H1 (cell line): ENCODE data around the gene CUX1. TPM values are rescaled to one million over a fixed set of nuclear protein-coding genes. Genes with fewer than 3 reads are reported as not detected.

Source experiments
- CTCF ChIA-PET: fragments of 300-600 bp; sonication (Branson Sonifier 250); formaldehyde crosslinking; loops from one replicate; lab custom pipeline; 2021; ENCODE audit not compliant: partially characterized antibody; lab: Charles Lee
- POLR2A ChIA-PET: fragments of 300-600 bp; sonication (Branson Sonifier 250); formaldehyde crosslinking; loops from one replicate; lab custom pipeline; 2021; ENCODE audit warnings: inconsistent platforms; ENCODE audit not compliant: partially characterized antibody; lab: Charles Lee
- DNase-seq, 2 experiments: peaks; one replicate each; pipeline versions ENCODE4 v3.0.0 to v3.0.0-alpha.2; 2010 to 2022; ENCODE audit warnings: low spot score in 2 of 2, low read depth in 1 of 2, mixed read lengths in 1 of 2
- FAIRE-seq: peaks from 2 replicates; lab custom pipeline; 2011; peaks lifted over from hg19 to GRCh38; lab: Jason Lieb, UNC
- H2AFZ ChIP-seq: 2 replicates; pipeline ENCODE4 v1.8.1; 2012; ENCODE audit warnings: low read length, inconsistent platforms
- H2AK5ac ChIP-seq: 2 replicates; pipeline ENCODE4 v1.6.1; 2013; ENCODE audit warnings: low read depth, low read length
- H2BK120ac ChIP-seq: replicated peaks from 2 replicates; pipeline ENCODE3; 2013; ENCODE audit warnings: low read depth, low read length, inconsistent platforms
- H2BK12ac ChIP-seq: 2 replicates; pipeline ENCODE4 v1.6.1; 2013; ENCODE audit warnings: low read depth, low read length
- H2BK15ac ChIP-seq: 2 replicates; pipeline ENCODE4 v1.6.1; 2013; ENCODE audit warnings: low read length
- H2BK20ac ChIP-seq: 2 replicates; pipeline ENCODE4 v1.6.1; 2013; ENCODE audit warnings: low read length
- H2BK5ac ChIP-seq: 2 replicates; pipeline ENCODE4 v1.6.1; 2013; ENCODE audit warnings: low read depth, low read length
- H3K14ac ChIP-seq: 2 replicates; pipeline ENCODE4 v1.6.1; 2013; ENCODE audit warnings: inconsistent platforms; ENCODE audit not compliant: insufficient read length
- H3K18ac ChIP-seq: 2 replicates; pipeline ENCODE4 v1.6.1; 2013; ENCODE audit warnings: low read length; ENCODE audit errors: extremely low read depth
- H3K23ac ChIP-seq: 2 replicates; pipeline ENCODE4 v1.6.1; 2013; ENCODE audit warnings: inconsistent platforms; ENCODE audit not compliant: insufficient read length
- H3K23me2 ChIP-seq: 2 replicates; pipeline ENCODE4 v1.6.1; 2013; ENCODE audit warnings: low read depth, low read length
- H3K27ac ChIP-seq: 2 replicates; pipeline ENCODE4 v1.6.1; 2011; ENCODE audit warnings: low read depth, low read length, inconsistent platforms
- H3K27me3 ChIP-seq, 4 experiments: replicated peaks in 1 of 4; 1 replicate in 1 of 4; 2 replicates in 3 of 4; pipeline versions ENCODE4 v1.6.1 to v1.8.1; 2011 to 2013; ENCODE audit warnings: low read length in 3 of 4, mild to moderate bottlenecking in 3 of 4, inconsistent platforms in 2 of 4, mixed read lengths in 2 of 4, moderate library complexity in 1 of 4; ENCODE audit not compliant: control insufficient read depth in 3 of 4, insufficient read depth in 3 of 4; ENCODE audit errors: extremely low read depth in 1 of 4
- H3K36me3 ChIP-seq, 4 experiments: 2 replicates each; pipeline versions ENCODE4 v1.6.1 to v1.8.1; 2011 to 2013; ENCODE audit warnings: mild to moderate bottlenecking in 4 of 4, low read length in 3 of 4, moderate library complexity in 2 of 4, control low read depth in 1 of 4, inconsistent platforms in 1 of 4; ENCODE audit not compliant: insufficient read depth in 4 of 4, control insufficient read depth in 2 of 4
- H3K4ac ChIP-seq: replicated peaks from 2 replicates; pipeline ENCODE3; 2013; ENCODE audit warnings: low read length, low read depth, mixed read lengths, inconsistent platforms; ENCODE audit not compliant: insufficient read length
- H3K4me1 ChIP-seq, 4 experiments: replicated peaks in 1 of 4; 1 replicate in 1 of 4; 2 replicates in 3 of 4; pipeline versions ENCODE4 v1.6.1 to v1.8.1; 2011 to 2013; ENCODE audit warnings: low read length in 3 of 4, inconsistent platforms in 2 of 4, mixed read lengths in 1 of 4; ENCODE audit not compliant: insufficient read depth in 4 of 4, control insufficient read depth in 3 of 4
- H3K4me2 ChIP-seq, 2 experiments: 2 replicates each; pipeline versions ENCODE4 v1.6.1 to v1.8.1; 2011 to 2013; ENCODE audit warnings: low read depth in 2 of 2, low read length in 2 of 2, control low read depth in 1 of 2, inconsistent platforms in 1 of 2, mild to moderate bottlenecking in 1 of 2; ENCODE audit not compliant: insufficient read depth in 1 of 2
- H3K4me3 ChIP-seq, 4 experiments: fragments of 200-600, 300-600 bp in 1 of 4; sonication (generic), shearing (Covaris generic), sonication (Bioruptor Twin) in 1 of 4; 2 replicates each; pipeline versions ENCODE4 v1.5.1 to v1.8.1; 2011 to 2016; ENCODE audit warnings: low read length in 4 of 4, low read depth in 3 of 4, control low read depth in 2 of 4, inconsistent platforms in 2 of 4, mild to moderate bottlenecking in 2 of 4, mixed read lengths in 1 of 4, moderate library complexity in 1 of 4; ENCODE audit not compliant: insufficient read depth in 2 of 4; ENCODE audit errors: extremely low read depth in 1 of 4
- H3K56ac ChIP-seq: replicated peaks from 2 replicates; pipeline ENCODE3; 2013; ENCODE audit warnings: low read depth, mild to moderate bottlenecking, mixed read lengths, low read length, inconsistent platforms; ENCODE audit not compliant: insufficient read length
- H3K79me1 ChIP-seq: 2 replicates; pipeline ENCODE4 v1.6.1; 2013; ENCODE audit warnings: low read depth, low read length, control low read depth
- H3K79me2 ChIP-seq, 2 experiments: 2 replicates each; pipeline versions ENCODE4 v1.6.1 to v1.8.1; 2012 to 2013; ENCODE audit warnings: low read length in 2 of 2, mild to moderate bottlenecking in 2 of 2, inconsistent platforms in 1 of 2; ENCODE audit not compliant: insufficient read depth in 2 of 2, control insufficient read depth in 1 of 2
- H3K9ac ChIP-seq, 4 experiments: replicated peaks in 1 of 4; 1 replicate in 1 of 4; 2 replicates in 3 of 4; pipeline versions ENCODE4 v1.6.1 to v1.8.1; 2011 to 2013; ENCODE audit warnings: low read depth in 3 of 4, low read length in 3 of 4, control low read depth in 2 of 4, mild to moderate bottlenecking in 2 of 4, moderate library complexity in 2 of 4, inconsistent platforms in 1 of 4; ENCODE audit errors: extremely low read depth in 1 of 4
- H3K9me3 ChIP-seq, 2 experiments: 2 replicates each; pipeline versions ENCODE4 v1.6.1 to v1.8.1; 2012 to 2013; ENCODE audit warnings: mild to moderate bottlenecking in 2 of 2, moderate library complexity in 2 of 2, control low read depth in 1 of 2, inconsistent platforms in 1 of 2, low read depth in 1 of 2, low read length in 1 of 2, mixed read lengths in 1 of 2; ENCODE audit not compliant: insufficient read depth in 2 of 2
- H4K20me1 ChIP-seq, 2 experiments: replicated peaks in 1 of 2; 2 replicates each; pipeline versions ENCODE3 to v1.8.1; 2011 to 2013; ENCODE audit warnings: inconsistent platforms in 2 of 2, low read length in 2 of 2, mild to moderate bottlenecking in 1 of 2; ENCODE audit not compliant: insufficient read depth in 2 of 2, control insufficient read depth in 1 of 2
- H4K5ac ChIP-seq: 2 replicates; pipeline ENCODE4 v1.6.1; 2013; ENCODE audit warnings: low read length, low read depth, mixed read lengths, inconsistent platforms; ENCODE audit not compliant: insufficient read length
- H4K8ac ChIP-seq: 2 replicates; pipeline ENCODE4 v1.8.0; 2013; ENCODE audit warnings: mild to moderate bottlenecking, moderate library complexity, low read length, inconsistent platforms; ENCODE audit not compliant: insufficient read depth; ENCODE audit errors: extremely low read depth
- H4K91ac ChIP-seq: replicated peaks from 2 replicates; pipeline ENCODE3; 2013; ENCODE audit warnings: low read length, mixed read lengths, inconsistent platforms; ENCODE audit not compliant: insufficient read length
- CEBPB ChIP-seq: IDR thresholded peaks from 2 replicates; pipeline ENCODE4 v1.6.1; 2012; ENCODE audit warnings: low read depth, low read length
- CREB1 ChIP-seq: IDR thresholded peaks from 2 replicates; pipeline ENCODE4 v1.6.1; 2012; ENCODE audit warnings: inconsistent platforms
- GTF2F1 ChIP-seq: IDR thresholded peaks from 2 replicates; pipeline ENCODE4 v1.6.1; 2012; ENCODE audit warnings: low read depth, low read length, improper control_type of control experiment, borderline replicate concordance
- HDAC2 ChIP-seq, 2 experiments: fragments of 300-600 bp in 1 of 2; sonication (generic) in 1 of 2; IDR thresholded peaks; 2 replicates each; pipeline ENCODE4 v1.6.1; 2011 to 2012; ENCODE audit warnings: low read depth in 2 of 2, low read length in 2 of 2, mild to moderate bottlenecking in 2 of 2, moderate library complexity in 2 of 2, borderline replicate concordance in 1 of 2, inconsistent platforms in 1 of 2
- KDM4A ChIP-seq: IDR thresholded peaks from one replicate; pipeline ENCODE4 v1.7.1; 2012; ENCODE audit warnings: low read depth, mild to moderate bottlenecking, moderate library complexity, low read length, inconsistent platforms; ENCODE audit not compliant: severe bottlenecking
- WGBS, 2 experiments: shearing (Covaris generic) in 1 of 2; methylation state at CpG; one replicate each; pipeline versions ENCODE4 v1.1.6 to v1.1.7; 2013 to 2015; ENCODE audit warnings: low lambda C conversion rate in 2 of 2, mixed read lengths in 2 of 2, inconsistent platforms in 1 of 2, low coverage in 1 of 2, missing lambda C conversion rate in 1 of 2; ENCODE audit not compliant: insufficient replicate concordance in 2 of 2, insufficient coverage in 1 of 2, insufficient read length in 1 of 2; ENCODE audit errors: extremely low coverage in 1 of 2, missing lambda C conversion rate in 1 of 2; 5-methylcytosine and 5-hydroxymethylcytosine counted together
- polyA plus RNA-seq, 7 experiments: library from polyadenylated mRNA; depleted of rRNA in 3 of 7; stranded (reverse) in 5 of 7; unstranded in 2 of 7; fragments of >200 nt in 5 of 7; fragments of 200-250 nt in 2 of 7; gene quantifications; 1 replicate in 5 of 7; 2 replicates in 1 of 7; 4 replicates in 1 of 7; pipeline versions ENCODE4 v1.2.1 to v1.2.3, GENCODE V29; 2011 to 2013; ENCODE audit warnings: missing spikeins in 2 of 7, mixed read lengths in 2 of 7
- total RNA-seq: library from RNA; stranded (reverse); fragmentation: NEBNext Ultra II Directional; extraction: Animal tissue kit (Norgen Biotek cat#: 25700); gene quantifications from 2 replicates; pipeline ENCODE4 v1.2.1, GENCODE V29; 2021

The CUX1 gene
- total and polyA plus RNA-seq, 2 of the 8 experiments (the other 6 are each of a cell fraction or from before 2014, with no cell fraction given) = 21.6 to 65.9 TPM

GRCh38 chr7:102042016-102042656, 224.7 kb downstream of the CUX1 start:
- no peak overlapping the region for H2AK5ac ChIP-seq
- no peaks in the 10 kb centered on the region for H3K27me3 ChIP-seq
- peak overlapping the region; percentile 77; the same call in 1 of the 2 replicates for H2BK12ac ChIP-seq
- no peaks in the 10 kb centered on the region; a peak in 1 of 4 replicates for H3K79me2 ChIP-seq
- no peak for TF ChIP-seq CREB1
- TF ChIP-seq KDM4A = no peak
- TF ChIP-seq HDAC2 (IDR thresholded peaks at IDR 0.05; ENCODE audit: borderline replicate concordance in 1 of 2, low read depth in 2 of 2, low read length in 2 of 2) = no peak
- no peak for TF ChIP-seq GTF2F1
- TF ChIP-seq CEBPB = no peak
- H4K91ac ChIP-seq = no peak overlapping the region
- H4K8ac ChIP-seq = no peak overlapping the region
- H3K14ac ChIP-seq = no peak overlapping the region
- H2BK20ac ChIP-seq = no peak overlapping the region
- no peak overlapping the region for H3K27ac ChIP-seq
- H3K4me3 ChIP-seq = no peak overlapping the region
- H2AFZ ChIP-seq = no peak overlapping the region
- no peak overlapping the region for H2BK5ac ChIP-seq
- H3K4me2 ChIP-seq = no peak overlapping the region
- H3K4ac ChIP-seq = no peak overlapping the region
- peaks cover 7% of the 10 kb centered on the region; the same call in 1 of the 2 replicates for H3K79me1 ChIP-seq
- H3K23ac ChIP-seq = no peak overlapping the region
- ChIA-PET POLR2A (interaction anchor here (0.7 kb wide), 1 partner anchor 23 kb away, joined by 3 read pairs; no protein-coding TSS in a partner anchor), CTCF (interaction anchor here (0.7 to 1.1 kb wide), 3 partner anchors 28 to 209 kb away, joined by 3 read pairs; no protein-coding TSS in a partner anchor)
- peaks cover 2% of the 10 kb centered on the region; the same call in 1 of the 2 replicates for H3K23me2 ChIP-seq
- 0 out of 2 replicates have a peak overlapping the region, but pooled peaks have one; percentile 83 for H2BK15ac ChIP-seq
- H3K18ac ChIP-seq = no peak overlapping the region
- H2BK120ac ChIP-seq = no peak overlapping the region
- H3K36me3 ChIP-seq = no peaks in the 10 kb centered on the region
- no peak overlapping the region for H3K9ac ChIP-seq
- H3K9me3 ChIP-seq = no peaks in the 10 kb centered on the region
- H3K4me1 ChIP-seq = no peaks in the 10 kb centered on the region; a peak in 1 of 7 replicates
- H4K20me1 ChIP-seq = peaks cover 6 to 7% of the 10 kb centered on the region in 2 experiments
- H3K56ac ChIP-seq = no peak overlapping the region
- no peak overlapping the region for H4K5ac ChIP-seq
- FAIRE-seq (no peak), DNase-seq (no peak)
- WGBS, 2 experiments = 83% methylated on average over 4 of the region's 4 CpGs; no CpG with 5 or more reads in 1 of the 2 experiments
